Chondrocyte (in vitro differentiated cells): ENCODE results near the gene CDK18. TPM values are rescaled to one million over a fixed set of nuclear protein-coding genes. Genes with fewer than 3 reads are reported as not detected.
"Not testable (repeated sequence)": the region's sequence is repeated elsewhere in the genome, so short reads cannot be mapped to it uniquely, and the experiment has no call there.

Experiments
- DNase-seq: peaks from one replicate; pipeline ENCODE4 v3.0.0; 2021; ENCODE audit warnings: mixed read lengths, low spot score
- H3K27ac Mint-ChIP-seq: one replicate; pipeline ENCODE4 v1.8.0; 2021; ENCODE audit warnings: mild to moderate bottlenecking, moderate library complexity, mixed read lengths; ENCODE audit not compliant: unreplicated experiment
- H3K27me3 Mint-ChIP-seq: 2 replicates; pipeline ENCODE4 v1.8.0; 2021; ENCODE audit warnings: low read depth, mixed read lengths
- H3K36me3 Mint-ChIP-seq: 2 replicates; pipeline ENCODE4 v1.8.0; 2021; ENCODE audit warnings: low read depth, mixed read lengths
- H3K4me1 Mint-ChIP-seq: 2 replicates; pipeline ENCODE4 v1.8.0; 2021; ENCODE audit warnings: low read depth, mild to moderate bottlenecking, mixed read lengths
- H3K4me3 Mint-ChIP-seq: one replicate; pipeline ENCODE4 v1.8.0; 2021; ENCODE audit warnings: mild to moderate bottlenecking, moderate library complexity, mixed read lengths; ENCODE audit not compliant: unreplicated experiment
- H3K9me3 Mint-ChIP-seq: 2 replicates; pipeline ENCODE4 v1.8.0; 2021; ENCODE audit warnings: low read depth, mixed read lengths
- CTCF ChIP-seq: fragments of 200-600 bp; sonication (generic); IDR thresholded peaks from 2 replicates; pipeline ENCODE4 v1.5.0; 2021; ENCODE audit warnings: antibody characterized with exemption, mild to moderate bottlenecking, moderate library complexity
- total RNA-seq: library from RNA; stranded (reverse); gene quantifications from 3 replicates; pipeline ENCODE4 v1.2.1, GENCODE V29; 2021

Gene CDK18
- total RNA-seq, 1 donor from 2014 or later: 17.3 TPM

GRCh38 chr1:205476648-205477047, 27.8 kb upstream of the CDK18 start:
- no peak overlapping the region for H3K4me3 Mint-ChIP-seq
- no peak for DNase-seq
- H3K4me1 Mint-ChIP-seq: peaks cover 12% of the 10 kb centered on the region
- peaks cover 10% of the 10 kb centered on the region for H3K9me3 Mint-ChIP-seq
- no peak overlapping the region for H3K27ac Mint-ChIP-seq
- no peak for TF ChIP-seq CTCF
- H3K27me3 Mint-ChIP-seq: peaks cover 54% of the 10 kb centered on the region
- peaks cover 2% of the 10 kb centered on the region for H3K36me3 Mint-ChIP-seq

GRCh38 chr1:205477121-205477758, 27.2 kb upstream of the CDK18 start:
- H3K27ac Mint-ChIP-seq: no peak overlapping the region
- H3K4me3 Mint-ChIP-seq: no peak overlapping the region
- H3K4me1 Mint-ChIP-seq: peaks cover 12% of the 10 kb centered on the region
- DNase-seq: no peak
- peaks cover 2% of the 10 kb centered on the region for H3K36me3 Mint-ChIP-seq
- peaks cover 10% of the 10 kb centered on the region for H3K9me3 Mint-ChIP-seq
- no peak for TF ChIP-seq CTCF
- H3K27me3 Mint-ChIP-seq: peaks cover 54% of the 10 kb centered on the region

GRCh38 chr1:205477759-205478247, 26.7 kb upstream of the CDK18 start:
- Mint-ChIP-seq H3K36me3 (peaks cover 2% of the 10 kb centered on the region), H3K27ac (peak overlapping the region; percentile 30), H3K4me3 (no peak overlapping the region), H3K4me1 (peaks cover 9% of the 10 kb centered on the region), H3K27me3 (peaks cover 52% of the 10 kb centered on the region), H3K9me3 (peaks cover 10% of the 10 kb centered on the region)
- no peak for TF ChIP-seq CTCF
- no peak for DNase-seq

- not testable (repeated sequence) for H3K27ac Mint-ChIP-seq, H3K36me3 Mint-ChIP-seq, H3K4me1 Mint-ChIP-seq, DNase-seq, H3K4me3 Mint-ChIP-seq
- peaks cover 54% of the 10 kb centered on the region for H3K27me3 Mint-ChIP-seq
- peaks cover 10% of the 10 kb centered on the region for H3K9me3 Mint-ChIP-seq
Measured at GRCh38 chr1:205478985-205479384, 25.5 kb upstream of the CDK18 start.

GRCh38 chr1:205480349-205480985, 24.0 kb upstream of the CDK18 start:
- Mint-ChIP-seq H3K4me1 (peaks cover 6% of the 10 kb centered on the region), H3K27me3 (peaks cover 52% of the 10 kb centered on the region), H3K4me3 (no peak overlapping the region)

More at GRCh38 chr1:205480349-205480985, 24.0 kb upstream of the CDK18 start:
- TF ChIP-seq CTCF: no peak
- H3K27ac Mint-ChIP-seq: no peak overlapping the region
- DNase-seq: no peak
- H3K36me3 Mint-ChIP-seq: peaks cover 2% of the 10 kb centered on the region
- peaks cover 3% of the 10 kb centered on the region for H3K9me3 Mint-ChIP-seq
